Loucy (cell line): Measurements from ENCODE around the gene NKG7.
"Not testable (repeated sequence)": the region's sequence is repeated elsewhere in the genome, so short reads cannot be mapped to it uniquely, and the experiment has no call there.

Source experiments
- H2AFZ ChIP-seq: fragments of 200-600 bp; sonication (generic); 2 replicates; pipeline ENCODE4 v1.6.0; 2016; ENCODE audit warnings: antibody characterized with exemption, mild to moderate bottlenecking, low read length, moderate library complexity
- H3F3A ChIP-seq: fragments of 200-600 bp; 2 replicates; pipeline ENCODE4 v1.6.0; 2016; ENCODE audit warnings: antibody characterized with exemption, low read depth, mild to moderate bottlenecking
- H3K27me3 ChIP-seq: fragments of 200-600 bp; sonication (generic); 2 replicates; pipeline ENCODE4 v1.6.1; 2014; ENCODE audit warnings: low read length, mild to moderate bottlenecking; ENCODE audit not compliant: insufficient read depth, poor library complexity, severe bottlenecking
- H3K36me3 ChIP-seq: fragments of 200-600 bp; sonication (generic); 2 replicates; pipeline ENCODE4 v1.6.1; 2016; ENCODE audit warnings: low read length; ENCODE audit not compliant: insufficient read depth
- H3K4me1 ChIP-seq: fragments of 200-600 bp; sonication (generic); 2 replicates; pipeline ENCODE4 v1.5.1; 2014; ENCODE audit warnings: low read length, mild to moderate bottlenecking; ENCODE audit not compliant: insufficient read depth, poor library complexity, severe bottlenecking
- H3K4me2 ChIP-seq: fragments of 200-600 bp; sonication (generic); 2 replicates; pipeline ENCODE4 v1.6.0; 2014; ENCODE audit warnings: antibody characterized with exemption, low read length, low read depth, mild to moderate bottlenecking; ENCODE audit not compliant: poor library complexity, severe bottlenecking
- H3K4me3 ChIP-seq: fragments of 200-600 bp; sonication (generic); 2 replicates; pipeline ENCODE4 v1.5.1; 2014; ENCODE audit warnings: low read length, mild to moderate bottlenecking, mixed read lengths; ENCODE audit not compliant: poor library complexity, severe bottlenecking
- H3K79me2 ChIP-seq: fragments of 200-600 bp; sonication (generic); 2 replicates; pipeline ENCODE4 v1.6.1; 2014; ENCODE audit warnings: low read length; ENCODE audit not compliant: insufficient read depth
- H3K9ac ChIP-seq: fragments of 200-600 bp; sonication (generic); 2 replicates; pipeline ENCODE4 v1.6.0; 2014; ENCODE audit warnings: mild to moderate bottlenecking, low read depth, low read length, moderate library complexity; ENCODE audit not compliant: poor library complexity, severe bottlenecking
- H3K9me2 ChIP-seq: fragments of 200-600 bp; sonication (generic); replicated peaks from 2 replicates; pipeline ENCODE4 v1.6.1; 2016; ENCODE audit warnings: low read depth, low read length, mixed read lengths
- H3K9me3 ChIP-seq: fragments of 200-600 bp; sonication (generic); 2 replicates; pipeline ENCODE4 v1.6.1; 2014; ENCODE audit warnings: mild to moderate bottlenecking, antibody characterized with exemption, low read length, low read depth; ENCODE audit not compliant: insufficient read depth
- H4K20me1 ChIP-seq: fragments of 200-600 bp; sonication (generic); 2 replicates; pipeline ENCODE4 v1.6.0; 2014; ENCODE audit warnings: antibody characterized with exemption, low read length, mild to moderate bottlenecking; ENCODE audit not compliant: insufficient read depth, poor library complexity, severe bottlenecking
- CTCF ChIP-seq: fragments of 200-600 bp; sonication (generic); conservative IDR thresholded peaks from 2 replicates; pipeline ENCODE4 v1.5.1; 2014; ENCODE audit warnings: mild to moderate bottlenecking, antibody characterized with exemption, low read length
- EZH2phosphoT487 ChIP-seq: fragments of 200-600 bp; IDR thresholded peaks from 2 replicates; pipeline ENCODE4 v1.6.1; 2018; ENCODE audit warnings: antibody characterized with exemption, mild to moderate bottlenecking, moderate library complexity, borderline replicate concordance

Gene NKG7

GRCh38 chr19:51372649-51373504 is at the start of gene NKG7:
Gene NKG7 (minus strand): TSS chr19:51372654. CDS start chr19:51372535, 119 bp downstream.
- H3K4me3 ChIP-seq = peak within 1 kb of the TSS; percentile 78
- H3K9me2 ChIP-seq = no peaks in the 10 kb centered on the region

GRCh38 chr19:51422053-51422448 is 49.6 kb upstream of the NKG7 start:
- Histone ChIP-seq H3K79me2 (no peaks in the 10 kb centered on the region), H3K4me3 (no peak overlapping the region), H3F3A (no peaks in the 10 kb centered on the region), H3K36me3 (no peaks in the 10 kb centered on the region), H3K27me3 (no peaks in the 10 kb centered on the region), H3K4me2 (no peak overlapping the region), H3K9ac (no peak overlapping the region), H2AFZ (no peak overlapping the region), H3K4me1 (no peaks in the 10 kb centered on the region), H3K9me3 (no peaks in the 10 kb centered on the region), H4K20me1 (no peaks in the 10 kb centered on the region), H3K9me2 (no peaks in the 10 kb centered on the region)
- TF ChIP-seq CTCF = peak; percentile 94
- no peak for TF ChIP-seq EZH2phosphoT487

More at GRCh38 chr19:51372649-51373504, at the start of gene NKG7:
- H3F3A ChIP-seq = peaks cover 12% of the 10 kb centered on the region
- peaks cover 39% of the 10 kb centered on the region for H3K79me2 ChIP-seq
- peak within 1 kb of the TSS; percentile 97 for H3K4me2 ChIP-seq
- H3K9me3 ChIP-seq = no peaks in the 10 kb centered on the region
- no peaks in the 10 kb centered on the region for H3K36me3 ChIP-seq
- H3K27me3 ChIP-seq = no peaks in the 10 kb centered on the region
- TF ChIP-seq CTCF (no peak), EZH2phosphoT487 (no peak)
- no peak within 1 kb of the TSS for H2AFZ ChIP-seq
- no peaks in the 10 kb centered on the region for H4K20me1 ChIP-seq
- H3K9ac ChIP-seq = peak within 1 kb of the TSS; percentile 96
- H3K4me1 ChIP-seq = peaks cover 70% of the 10 kb centered on the region

- TF ChIP-seq EZH2phosphoT487 (no peak), CTCF (no peak)
- no peak overlapping the region for H2AFZ ChIP-seq
These were observed 49.0 kb upstream of the NKG7 start for GRCh38 chr19:51421229-51422052.

GRCh38 chr19:51420511-51420910 is 48.1 kb upstream of the NKG7 start:
- not testable (repeated sequence) for H3K4me3 ChIP-seq, H3K9me2 ChIP-seq, H3K4me2 ChIP-seq, H3K27me3 ChIP-seq, H3K4me1 ChIP-seq, H3F3A ChIP-seq, H3K36me3 ChIP-seq, H3K79me2 ChIP-seq, H3K9ac ChIP-seq, H2AFZ ChIP-seq, H3K9me3 ChIP-seq, H4K20me1 ChIP-seq

More at GRCh38 chr19:51421229-51422052, 49.0 kb upstream of the NKG7 start:
- Histone ChIP-seq H3K4me2 (no peak overlapping the region), H3K9me3 (no peaks in the 10 kb centered on the region), H3K36me3 (no peaks in the 10 kb centered on the region), H3K9me2 (no peaks in the 10 kb centered on the region), H3F3A (no peaks in the 10 kb centered on the region), H4K20me1 (no peaks in the 10 kb centered on the region), H3K4me1 (no peaks in the 10 kb centered on the region), H3K9ac (no peak overlapping the region), H3K79me2 (no peaks in the 10 kb centered on the region), H3K27me3 (no peaks in the 10 kb centered on the region), H3K4me3 (no peak overlapping the region)
